Lower leg skin (tissue), 3 donors: Measurements from ENCODE around the gene MAST4.

Experiments
- CTCF ChIP-seq, 3 donors: fragments of 450-650 bp; IDR thresholded peaks; one replicate each; pipeline ENCODE4 v1.5.1; 2016; ENCODE audit warnings: antibody characterized with exemption in 3 of 3, mild to moderate bottlenecking in 3 of 3, moderate library complexity in 2 of 3
- POLR2A ChIP-seq, 2 donors: fragments of 450-650 bp; IDR thresholded peaks; one replicate each; pipeline ENCODE4 v1.6.1; 2016 to 2017; ENCODE audit warnings: antibody characterized with exemption in 2 of 2, mild to moderate bottlenecking in 1 of 2, moderate library complexity in 1 of 2

- TF ChIP-seq CTCF (IDR thresholded peaks at IDR 0.05) = no peak
- TF ChIP-seq POLR2A (IDR thresholded peaks at IDR 0.05) = no peak
Observed at GRCh38 chr5:67005737-67006499, 409.7 kb downstream of the MAST4 start.
